NCI-H1436 treated with DMSO at 0.1 percent for 48 hours (cell line): ENCODE results near the gene MYD88.
A peak's percentile ranks its signal among the peaks of the same experiment; 100 is the strongest.
"Not testable (repeated sequence)": the region's sequence is repeated elsewhere in the genome, so short reads cannot be mapped to it uniquely, and the experiment has no call there.

Source experiments
- DNase-seq: peaks from one replicate; lab custom pipeline; 2025; lab: John Stamatoyannopoulos, UW

Gene MYD88

GRCh38 chr3:38142959-38143358 is 4.5 kb downstream of the MYD88 start:
- DNase-seq = no peak

DNA sequence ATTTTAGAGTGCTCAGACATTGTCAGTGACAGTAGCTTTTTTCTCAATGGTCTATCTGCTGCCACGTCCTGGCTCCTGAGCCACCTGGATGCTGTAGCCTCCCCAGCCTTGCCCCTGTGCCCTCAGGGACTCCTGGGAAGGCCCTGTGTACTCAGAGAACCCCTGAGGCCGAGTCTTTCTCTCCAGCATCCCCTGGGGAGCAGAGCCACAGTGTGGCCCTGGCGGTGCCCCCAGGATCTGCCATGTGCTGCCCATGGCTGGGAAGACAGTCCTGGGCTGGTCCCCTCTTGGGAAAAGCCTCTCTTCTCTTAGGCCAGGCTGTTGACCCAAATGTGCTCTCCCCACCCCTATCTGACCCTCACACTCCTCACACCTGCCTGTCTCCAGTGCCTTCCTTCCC is 5.0 kb downstream of the MYD88 start:
- no peak for DNase-seq

- DNase-seq = no peak
Observed at GRCh38 chr3:38146504-38146903, 8.0 kb downstream of the MYD88 start.

GRCh38 chr3:38147421-38147820 is 9.0 kb downstream of the MYD88 start:
- DNase-seq = no peak

DNA sequence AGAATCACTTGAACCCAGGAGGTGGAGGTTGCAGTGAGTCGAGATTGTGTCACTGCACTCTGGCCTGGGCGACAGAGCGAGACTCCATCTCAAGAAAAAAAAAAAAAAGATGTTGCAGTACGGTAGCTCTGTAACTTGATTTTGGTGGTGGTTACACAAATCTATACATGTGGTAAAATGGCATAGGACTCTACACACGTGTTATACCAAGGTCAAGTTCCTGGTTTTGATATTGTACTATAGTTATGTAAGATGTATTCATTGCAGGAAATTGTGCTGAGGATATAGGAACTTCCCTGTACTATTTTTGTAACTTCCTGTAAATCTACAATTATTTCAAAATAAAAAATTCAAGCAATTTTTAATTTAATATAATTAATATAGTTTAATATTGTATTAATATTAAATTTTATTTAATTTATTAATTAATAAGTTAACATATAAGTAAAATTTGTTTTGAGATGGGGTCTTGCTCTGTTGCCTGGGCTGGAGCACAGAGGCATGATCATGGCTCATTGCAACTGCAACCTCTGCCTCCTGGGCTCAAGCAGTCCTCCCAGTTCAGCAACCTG is 9.9 kb downstream of the MYD88 start:
- DNase-seq = peak; percentile 1

- DNase-seq = no peak
Observed at GRCh38 chr3:38149708-38150107, 11.2 kb downstream of the MYD88 start.

GRCh38 chr3:38150780-38151528 is 12.5 kb downstream of the MYD88 start:
- DNase-seq = no peak

GRCh38 chr3:38151667-38152265 is 13.3 kb downstream of the MYD88 start:
- no peak for DNase-seq

GRCh38 chr3:38152609-38153008 is 14.1 kb downstream of the MYD88 start:
- no peak for DNase-seq

DNA sequence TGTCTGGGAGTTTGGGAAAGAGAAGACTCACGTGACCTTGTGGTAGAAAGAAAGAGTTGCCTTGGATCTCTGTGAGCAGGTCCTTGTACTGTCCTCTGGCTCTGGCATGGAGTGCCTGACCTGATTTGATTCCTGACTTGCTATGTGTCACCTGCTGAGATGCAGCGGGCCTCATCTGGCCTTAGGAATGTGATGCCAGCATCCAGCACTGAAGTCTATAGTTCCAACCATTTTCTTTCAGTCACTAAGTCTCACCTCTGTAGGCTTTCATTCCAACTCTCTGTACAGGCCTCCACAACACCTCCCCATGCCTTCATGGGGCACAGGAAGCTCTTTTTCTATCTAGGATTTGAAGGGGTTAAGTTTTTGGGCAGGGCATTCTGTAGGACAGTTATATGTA is 14.8 kb downstream of the MYD88 start:
- no peak for DNase-seq

DNA sequence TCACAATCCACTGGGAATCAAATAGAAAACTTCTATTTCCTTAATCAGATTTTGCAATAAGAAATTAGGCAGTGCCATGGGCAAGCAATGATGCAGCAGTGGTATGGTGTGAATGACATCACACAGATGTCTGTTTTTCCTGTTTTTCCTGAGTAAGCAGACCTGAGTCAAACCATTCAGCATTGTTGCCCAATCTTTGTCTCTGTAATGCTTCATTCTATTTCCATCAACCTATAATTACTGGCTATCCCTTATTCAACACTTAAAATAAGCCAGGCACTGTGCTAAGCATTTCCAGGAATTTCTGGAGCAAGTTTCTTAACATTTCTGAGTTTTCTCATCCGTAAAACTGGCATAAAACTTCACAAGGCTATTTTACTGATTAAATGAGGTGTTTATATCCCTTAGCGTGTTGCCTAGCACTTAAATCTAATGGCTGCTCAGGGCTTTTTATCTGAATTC is 15.6 kb downstream of the MYD88 start:
- no peak for DNase-seq

DNA sequence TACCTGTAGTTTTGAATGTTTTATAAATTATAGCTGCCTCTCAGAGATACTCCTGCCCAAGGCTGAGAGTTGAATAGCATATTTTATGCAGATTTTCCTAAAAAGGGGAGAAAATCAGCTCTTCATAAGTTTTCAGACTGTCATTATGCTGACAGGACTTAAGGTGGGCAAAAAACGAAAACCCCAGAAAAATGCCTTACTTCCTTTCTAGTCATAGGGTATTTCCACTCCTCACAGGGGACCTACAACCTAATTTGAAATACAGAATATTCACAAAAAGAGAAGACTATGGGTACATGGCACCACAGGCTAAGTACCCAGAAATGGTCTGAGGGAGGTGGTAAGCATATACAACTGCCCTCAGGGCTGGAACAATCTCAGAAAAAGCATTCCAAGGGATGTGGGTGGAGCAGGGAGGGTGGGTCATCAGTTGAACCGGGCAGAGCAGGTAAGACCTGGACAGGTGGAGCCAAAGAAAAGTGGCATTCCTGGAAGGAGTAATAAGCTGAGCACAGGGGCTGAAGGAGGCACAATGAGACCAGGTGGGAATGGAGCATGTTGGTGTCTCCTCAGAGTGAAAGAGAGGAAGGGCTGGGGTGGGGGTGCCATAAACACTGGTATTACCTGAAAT is 16.3 kb downstream of the MYD88 start:
- DNase-seq = no peak

DNA sequence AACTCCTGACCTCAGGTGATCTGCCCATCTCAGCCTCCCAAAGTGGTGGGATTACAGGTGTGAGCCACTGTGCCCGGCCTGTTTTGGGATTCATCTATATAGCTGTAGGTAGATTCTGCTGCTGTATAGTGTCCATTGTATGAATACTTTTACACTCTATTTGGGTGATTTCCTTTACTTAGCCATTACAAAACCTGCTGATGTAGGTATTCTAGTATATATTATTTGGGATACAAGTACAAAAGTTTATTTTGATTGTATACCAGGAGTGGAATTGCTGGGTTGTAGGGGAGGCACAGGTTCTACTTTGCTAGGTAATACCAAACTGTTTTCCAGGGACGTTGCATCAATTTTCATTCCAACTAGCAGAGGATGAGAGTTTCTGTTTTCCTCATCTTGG is 17.4 kb downstream of the MYD88 start:
- DNase-seq = no peak

- DNase-seq = no peak
Observed at GRCh38 chr3:38157117-38157516, 18.7 kb downstream of the MYD88 start.

DNA sequence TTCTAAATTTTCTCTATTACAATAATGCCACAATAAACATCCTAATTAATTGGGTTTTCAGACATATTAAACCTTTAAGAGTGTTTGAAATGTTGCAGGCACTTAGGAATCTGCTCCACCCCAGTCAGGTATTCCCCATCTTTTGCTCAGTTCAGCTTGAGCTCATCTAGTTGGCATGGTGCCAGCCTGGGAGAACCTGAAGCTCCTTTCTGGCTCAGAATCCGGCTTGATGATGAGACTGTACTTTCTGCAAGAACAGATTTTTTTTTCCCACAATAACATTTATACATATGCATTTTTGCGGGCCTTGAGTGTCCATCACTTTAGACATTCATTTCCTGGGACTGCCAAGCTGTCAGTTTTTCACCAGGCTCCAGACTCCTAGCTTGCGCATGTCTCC is 19.1 kb downstream of the MYD88 start:
- DNase-seq = no peak

DNA sequence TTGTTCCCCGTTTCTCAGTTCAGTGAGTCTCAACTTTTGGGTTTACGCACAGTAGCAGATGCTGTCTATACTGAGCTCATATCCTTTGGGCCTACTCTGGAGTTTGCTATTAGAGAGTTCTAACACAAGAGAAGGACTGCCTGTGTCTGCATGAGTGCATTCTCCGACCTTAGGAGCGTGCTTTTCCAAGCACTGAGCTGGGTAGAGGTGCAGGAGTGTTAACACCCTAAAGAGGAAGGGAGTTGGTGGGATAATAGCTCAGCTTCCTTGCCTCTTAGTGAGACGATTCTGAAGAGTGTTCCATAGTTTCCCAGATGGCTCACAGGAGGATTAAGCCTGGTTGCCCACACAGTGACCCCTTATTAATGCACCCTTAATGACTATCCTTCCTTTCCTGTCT is 20.0 kb downstream of the MYD88 start:
- no peak for DNase-seq

- DNase-seq = not testable (repeated sequence)
Observed at GRCh38 chr3:38160704-38161103, 22.2 kb downstream of the MYD88 start.

DNA sequence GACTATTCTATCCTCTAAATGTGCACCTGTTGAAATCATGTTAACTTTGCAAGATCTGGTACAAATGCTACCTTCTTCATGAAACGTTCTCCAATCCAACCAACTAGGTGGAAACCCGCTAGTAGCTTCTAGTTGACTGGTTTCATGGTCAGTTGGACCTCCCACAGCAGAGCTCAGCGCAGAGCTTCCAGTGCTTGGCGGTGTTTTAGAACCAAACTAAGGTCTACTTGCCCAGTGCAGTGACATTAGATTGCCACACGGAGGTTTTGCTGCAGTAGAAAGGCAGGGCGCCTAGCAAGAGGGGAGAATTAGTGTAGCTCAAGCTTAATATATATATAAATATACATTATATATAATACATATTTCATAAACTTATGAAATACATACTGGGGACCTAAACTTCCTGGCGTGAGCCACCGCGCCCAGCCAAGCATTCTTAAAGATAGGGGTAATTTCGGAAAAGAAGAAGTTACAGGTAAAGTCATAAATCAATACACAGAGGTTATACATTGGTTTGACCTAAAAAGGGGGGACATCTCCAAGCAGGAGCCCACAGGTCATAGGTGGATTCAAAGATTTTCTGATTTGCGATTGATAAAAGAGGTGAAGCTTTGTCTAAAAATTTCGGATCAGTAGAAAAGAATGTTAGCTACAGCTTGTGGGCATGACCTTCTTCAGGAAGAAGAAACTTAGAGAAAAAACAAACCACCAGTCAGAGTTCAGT is 24.8 kb downstream of the MYD88 start:
- no peak for DNase-seq

DNA sequence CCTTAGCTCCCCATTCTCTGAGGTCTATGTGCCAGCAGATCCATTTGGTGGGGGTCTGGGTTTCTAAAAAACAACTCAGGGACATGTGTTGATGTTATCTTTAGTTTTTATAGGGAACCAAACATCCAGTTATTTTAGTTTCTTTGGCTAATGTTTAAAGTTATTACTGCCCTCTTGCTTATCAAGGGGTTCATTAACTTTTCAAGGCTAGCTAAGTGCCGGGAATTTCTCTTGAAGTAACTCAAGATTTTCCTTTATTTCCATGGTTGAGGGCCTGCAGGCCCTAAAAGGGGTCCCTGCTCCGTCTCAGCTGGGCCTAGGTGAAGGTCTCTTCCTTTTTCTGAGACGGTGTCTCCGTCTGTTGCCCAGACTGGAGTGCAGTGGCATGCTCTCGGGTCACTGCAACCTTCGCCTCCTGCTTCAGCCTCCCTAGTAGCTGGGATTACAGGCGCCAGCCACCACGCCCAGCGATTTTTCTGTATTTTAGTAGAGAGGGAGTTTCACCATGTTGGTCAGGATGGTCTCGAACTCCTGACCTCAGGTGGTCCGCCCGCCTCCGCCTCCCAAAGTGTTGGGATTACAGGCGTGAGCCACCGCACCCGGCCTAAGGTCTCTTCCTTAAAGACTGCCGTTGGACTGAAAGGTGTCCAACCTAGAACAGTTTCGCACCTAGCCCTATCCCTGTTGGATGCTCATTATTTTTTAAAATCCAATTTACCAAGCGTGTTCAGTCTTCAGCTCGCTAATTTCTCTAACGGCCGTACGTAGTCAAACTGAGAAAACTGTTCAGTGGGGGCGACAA is 25.6 kb downstream of the MYD88 start:
- DNase-seq = no peak

DNA sequence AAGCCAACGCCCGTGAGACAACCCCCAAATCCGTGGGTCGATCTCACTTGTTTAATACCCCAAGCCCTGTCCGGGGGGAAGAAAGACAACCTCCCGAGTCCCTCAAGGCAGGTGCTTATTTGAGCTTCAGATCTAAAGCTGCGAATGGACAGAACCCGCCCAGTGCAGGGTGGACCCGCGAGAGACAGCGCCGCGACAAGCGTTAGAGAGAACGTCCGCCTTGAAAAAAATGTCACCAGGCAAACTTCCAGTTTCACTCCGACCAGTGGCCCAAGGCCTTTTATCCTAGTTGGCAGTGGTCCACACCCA is 26.1 kb downstream of the MYD88 start:
- no peak for DNase-seq

DNA sequence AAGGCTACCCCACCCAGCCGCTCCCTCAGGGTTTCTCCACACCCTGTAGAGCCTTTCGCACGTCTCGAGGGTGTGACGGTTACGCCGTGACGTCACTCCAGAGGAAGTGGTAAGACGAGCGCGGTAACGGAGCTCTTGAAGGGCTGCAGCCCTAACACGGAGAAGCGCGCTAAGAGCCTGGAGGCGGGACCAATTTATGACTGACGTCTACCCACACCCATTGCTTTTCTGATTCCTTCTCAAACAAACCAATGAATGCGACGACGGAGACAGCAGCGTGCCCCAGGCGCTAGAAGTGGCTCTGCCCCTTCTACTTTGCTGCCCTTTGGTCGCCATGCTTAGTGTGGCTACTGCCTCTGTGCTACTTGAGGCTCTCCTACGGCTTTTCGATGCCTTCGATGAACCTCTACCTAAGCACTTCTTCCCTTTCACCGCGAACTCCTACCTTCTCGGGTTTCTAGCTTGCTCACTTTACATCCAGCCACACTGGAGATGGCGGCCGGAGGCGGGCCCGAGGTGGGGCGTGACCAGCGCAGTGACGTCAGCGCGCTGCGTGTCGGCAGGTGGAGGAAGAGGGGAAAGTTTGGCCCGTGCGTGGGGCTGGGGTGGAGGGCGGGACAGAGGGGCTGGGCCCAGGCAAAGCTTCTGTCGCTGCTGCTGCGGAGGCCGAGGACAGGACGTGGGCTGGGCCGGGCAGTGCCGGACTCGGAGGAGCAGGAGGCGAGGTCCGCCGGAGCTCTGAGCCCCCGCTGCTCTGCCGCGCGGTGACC is 26.7 kb downstream of the MYD88 start, which contains the start of gene OXSR1:
Gene OXSR1, plus strand, starts transcription at position 586 of the 770 bp plus-strand sequence. CDS start 340 bp downstream, outside the sequence.
- DNase-seq = peak; percentile 92
